Neural cell (in vitro differentiated cells): ENCODE results near the gene PLXNB1. TPM values are rescaled to one million over a fixed set of nuclear protein-coding genes. Genes with fewer than 3 reads are reported as not detected.

Experiments
- H2AFZ ChIP-seq: fragments of 200-600, 300-800 bp; sonication (generic), shearing (Covaris generic); 2 replicates; pipeline ENCODE4 v1.6.0; 2014; ENCODE audit warnings: low read depth, mild to moderate bottlenecking, antibody characterized with exemption, low read length, moderate library complexity
- H3F3A ChIP-seq: fragments of 200-600 bp; shearing (Covaris generic); 2 replicates; pipeline ENCODE4 v1.6.1; 2016; ENCODE audit warnings: mild to moderate bottlenecking, moderate library complexity, mixed read lengths, antibody characterized with exemption, low read length; ENCODE audit not compliant: insufficient read depth, poor library complexity, severe bottlenecking
- H3K27ac ChIP-seq: fragments of 200-600, 300-800 bp; sonication (generic), shearing (Covaris generic); 2 replicates; pipeline ENCODE4 v1.5.1; 2014; ENCODE audit warnings: mild to moderate bottlenecking, low read length, moderate library complexity
- H3K27me3 ChIP-seq: fragments of 300-800, 200-600 bp; sonication (generic), shearing (Covaris generic); 2 replicates; pipeline ENCODE4 v1.6.0; 2014; ENCODE audit warnings: mild to moderate bottlenecking, low read depth, low read length, moderate library complexity; ENCODE audit not compliant: insufficient read depth
- H3K36me3 ChIP-seq: fragments of 300-800, 200-600 bp; sonication (generic), shearing (Covaris generic); 2 replicates; pipeline ENCODE4 v1.5.1; 2014; ENCODE audit warnings: mild to moderate bottlenecking, antibody characterized with exemption, low read length, moderate library complexity; ENCODE audit not compliant: insufficient read depth
- H3K4me2 ChIP-seq: fragments of 300-800, 200-600 bp; sonication (generic), shearing (Covaris generic); 2 replicates; pipeline ENCODE4 v1.6.0; 2014; ENCODE audit warnings: mild to moderate bottlenecking, low read length
- H3K4me3 ChIP-seq: fragments of 300-800, 200-600 bp; sonication (generic), shearing (Covaris generic); 2 replicates; pipeline ENCODE4 v1.5.1; 2014; ENCODE audit warnings: mild to moderate bottlenecking, low read length, moderate library complexity
- H3K79me2 ChIP-seq: fragments of 200-600 bp; shearing (Covaris generic); replicated peaks from 2 replicates; pipeline ENCODE4 v1.6.0; 2014; ENCODE audit warnings: mild to moderate bottlenecking, low read length, moderate library complexity; ENCODE audit not compliant: insufficient read depth
- H3K9ac ChIP-seq: fragments of 300-800, 200-600 bp; sonication (generic), shearing (Covaris generic); 2 replicates; pipeline ENCODE4 v1.6.1; 2016; ENCODE audit warnings: mild to moderate bottlenecking, low read length, mixed read lengths
- H3K9me2 ChIP-seq: fragments of 200-600 bp; shearing (Covaris generic); 2 replicates; pipeline ENCODE4 v1.6.1; 2016; ENCODE audit warnings: mild to moderate bottlenecking, low read length, mixed read lengths; ENCODE audit not compliant: insufficient read depth
- H3K9me3 ChIP-seq: fragments of 200-600, 300-800 bp; sonication (generic), shearing (Covaris generic); 2 replicates; pipeline ENCODE4 v1.6.1; 2016; ENCODE audit warnings: mild to moderate bottlenecking, mixed run types, low read length, moderate library complexity, mixed read lengths
- H4K20me1 ChIP-seq: fragments of 200-600 bp; shearing (Covaris generic); 2 replicates; pipeline ENCODE4 v1.6.1; 2016; ENCODE audit warnings: mild to moderate bottlenecking, mixed run types; ENCODE audit not compliant: insufficient read depth
- CTCF ChIP-seq: fragments of 450-650 bp; IDR thresholded peaks from 2 replicates; pipeline ENCODE4 v1.5.1; 2014; ENCODE audit warnings: antibody characterized with exemption, mild to moderate bottlenecking, moderate library complexity; ENCODE audit not compliant: poor library complexity, severe bottlenecking
- EP300 ChIP-seq: fragments of 450-650 bp; conservative IDR thresholded peaks from 2 replicates; pipeline ENCODE4 v1.6.1; 2014; ENCODE audit warnings: antibody characterized with exemption, mild to moderate bottlenecking, moderate library complexity; ENCODE audit not compliant: poor library complexity, severe bottlenecking
- EZH2 ChIP-seq: fragments of 200-600, 300-800 bp; shearing (Covaris generic), sonication (generic); IDR thresholded peaks from 2 replicates; pipeline ENCODE4 v1.6.1; 2014; ENCODE audit warnings: antibody characterized with exemption, low read length, borderline replicate concordance, mild to moderate bottlenecking; ENCODE audit not compliant: insufficient read depth, poor library complexity, severe bottlenecking
- MXI1 ChIP-seq: fragments of 450-650 bp; conservative IDR thresholded peaks from 2 replicates; pipeline ENCODE4 v1.6.1; 2014; ENCODE audit warnings: antibody characterized with exemption, mild to moderate bottlenecking; ENCODE audit not compliant: poor library complexity, severe bottlenecking
- POLR2AphosphoS5 ChIP-seq: IDR thresholded peaks from 2 replicates; pipeline ENCODE4 v1.6.1; 2012
- RAD21 ChIP-seq: fragments of 450-650 bp; conservative IDR thresholded peaks from 2 replicates; pipeline ENCODE4 v1.6.1; 2014; ENCODE audit warnings: antibody characterized with exemption, mild to moderate bottlenecking, moderate library complexity
- REST ChIP-seq: IDR thresholded peaks from 2 replicates; pipeline ENCODE4 v1.6.1; 2012; ENCODE audit warnings: borderline replicate concordance
- SMC3 ChIP-seq: fragments of 450-650 bp; conservative IDR thresholded peaks from 2 replicates; pipeline ENCODE4 v1.6.1; 2014; ENCODE audit warnings: antibody characterized with exemption, mild to moderate bottlenecking, moderate library complexity; ENCODE audit not compliant: poor library complexity
- TAF1 ChIP-seq: IDR thresholded peaks from 2 replicates; pipeline ENCODE4 v1.6.1; 2012; ENCODE audit warnings: low read depth
- polyA plus RNA-seq: library from polyadenylated mRNA; depleted of rRNA; stranded (reverse); fragments of >200 nt; gene quantifications from 2 replicates; pipeline ENCODE4 v1.2.3, GENCODE V29; 2014

PLXNB1 gene
- polyA plus RNA-seq, 1 donor from 2014 or later = 134 TPM

GRCh38 chr3:48456456-48456855, 26.6 kb upstream of the PLXNB1 start:
- Histone ChIP-seq H3K36me3 (peaks cover 14% of the 10 kb centered on the region), H3K79me2 (no peaks in the 10 kb centered on the region), H3K9me3 (no peaks in the 10 kb centered on the region), H3F3A (no peaks in the 10 kb centered on the region), H4K20me1 (no peaks in the 10 kb centered on the region), H3K9ac (no peak overlapping the region), H3K4me2 (no peak overlapping the region), H3K27me3 (no peaks in the 10 kb centered on the region), H3K4me3 (no peak overlapping the region), H2AFZ (no peak overlapping the region), H3K27ac (no peak overlapping the region), H3K9me2 (no peaks in the 10 kb centered on the region)
- no peak for TF ChIP-seq CTCF
- no peak for TF ChIP-seq MXI1
- TF ChIP-seq REST = no peak
- no peak for TF ChIP-seq RAD21
- no peak for TF ChIP-seq EP300
- TF ChIP-seq SMC3 = no peak
- no peak for TF ChIP-seq EZH2
- no peak for TF ChIP-seq POLR2AphosphoS5
- TF ChIP-seq TAF1 = no peak

- H3K4me3 ChIP-seq = no peak overlapping the region
- H3K4me2 ChIP-seq = no peak overlapping the region
- no peak overlapping the region for H2AFZ ChIP-seq
- no peaks in the 10 kb centered on the region for H3K9me3 ChIP-seq
- H3K27ac ChIP-seq = no peak overlapping the region
- peaks cover 15% of the 10 kb centered on the region for H3K79me2 ChIP-seq
- H3K27me3 ChIP-seq = no peaks in the 10 kb centered on the region
- no peak overlapping the region for H3K9ac ChIP-seq
- H3K9me2 ChIP-seq = no peaks in the 10 kb centered on the region
- no peak for TF ChIP-seq REST
- TF ChIP-seq SMC3 = no peak
- TF ChIP-seq POLR2AphosphoS5 = no peak
- no peak for TF ChIP-seq MXI1
- no peaks in the 10 kb centered on the region for H3K36me3 ChIP-seq
- no peaks in the 10 kb centered on the region for H3F3A ChIP-seq
- H4K20me1 ChIP-seq = no peaks in the 10 kb centered on the region
These were observed 21.4 kb upstream of the PLXNB1 start for GRCh38 chr3:48451270-48451669.
